ENCODE data around the gene MXI1.
A peak's percentile ranks its signal among the peaks of the same experiment; 100 is the strongest.

The MXI1 gene

DNA sequence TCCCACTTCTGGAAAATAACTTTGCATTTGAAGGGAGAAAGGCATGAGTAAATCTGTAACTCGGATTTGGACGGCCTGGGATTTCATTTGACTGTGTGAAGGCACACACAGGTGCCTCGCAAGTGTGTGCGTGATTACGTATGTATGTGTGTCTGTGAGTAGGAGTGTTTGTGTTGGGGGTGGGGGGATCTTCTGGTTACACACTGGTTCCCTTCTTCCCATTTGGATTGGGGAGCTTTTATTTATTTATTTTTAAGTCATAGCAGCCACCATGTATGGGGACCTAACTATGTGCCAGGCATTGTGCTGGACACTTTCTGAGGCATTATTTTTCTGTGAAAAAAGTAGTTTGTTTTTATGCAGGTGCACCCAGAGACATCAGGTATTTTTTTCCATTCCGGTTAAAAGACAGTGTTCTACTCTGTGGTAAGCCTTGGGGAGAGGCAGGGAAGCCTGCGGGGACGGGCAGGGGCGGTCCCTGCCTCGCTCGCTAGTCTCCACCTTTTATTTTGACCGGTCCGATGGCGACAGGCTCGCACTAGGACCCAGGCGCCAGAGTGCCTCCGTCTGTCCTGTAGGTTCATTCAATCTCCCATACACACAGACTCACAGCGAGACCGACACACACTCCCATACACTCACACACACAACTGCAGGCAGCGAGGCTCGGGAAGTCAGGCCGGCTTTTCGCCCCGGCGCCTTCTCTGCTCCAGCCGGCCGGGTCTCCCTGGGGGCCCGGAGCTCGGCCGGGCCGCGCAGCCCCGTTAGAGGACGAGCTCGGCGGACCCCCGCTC lies at the start of gene MXI1:
TSS of gene MXI1 (plus strand) at position 595 of the 794 bp plus-strand sequence. CDS start 204 bp downstream, outside the sequence.
- DNase-seq (ENCODE audit: low read depth in 3 of 3): peak in 1 of 3 experiments; percentile 48

- no peak for DNase-seq (ENCODE audit: low read depth in 3 of 3)
Observed at GRCh38 chr10:110158051-110159005, 49.1 kb upstream of the MXI1 start.

DNA sequence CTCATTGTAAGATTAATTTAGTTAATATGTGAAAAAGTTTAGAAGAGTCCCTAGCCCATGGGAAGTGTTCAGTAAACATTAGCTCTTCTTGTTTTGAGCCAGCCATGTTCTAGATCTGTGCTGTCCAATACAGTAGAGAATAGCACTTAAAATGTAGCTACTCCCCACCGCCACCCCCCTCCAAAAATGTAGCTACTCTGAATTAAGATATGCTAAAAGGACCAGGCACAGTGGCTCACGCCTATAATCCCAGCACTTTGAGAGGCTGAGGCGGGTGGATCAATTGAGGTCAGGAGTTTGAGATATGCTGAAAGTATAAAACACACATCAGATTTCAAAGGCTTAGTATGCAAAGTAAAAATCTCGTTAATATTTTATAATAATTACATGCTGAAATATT lies 47.3 kb upstream of the MXI1 start:
- DNase-seq (ENCODE audit: low read depth in 3 of 3): no peak

GRCh38 chr10:110160522-110160921 lies 46.9 kb upstream of the MXI1 start:
- no peak for DNase-seq (ENCODE audit: low read depth in 3 of 3)

GRCh38 chr10:110162741-110163145 lies 44.7 kb upstream of the MXI1 start:
- DNase-seq (ENCODE audit: low read depth in 3 of 3): no peak

GRCh38 chr10:110163192-110163773 lies 44.1 kb upstream of the MXI1 start:
- DNase-seq (ENCODE audit: low read depth in 3 of 3): no peak

- no peak for DNase-seq (ENCODE audit: low read depth in 3 of 3)
Observed at GRCh38 chr10:110163841-110164240, 43.6 kb upstream of the MXI1 start.

DNA sequence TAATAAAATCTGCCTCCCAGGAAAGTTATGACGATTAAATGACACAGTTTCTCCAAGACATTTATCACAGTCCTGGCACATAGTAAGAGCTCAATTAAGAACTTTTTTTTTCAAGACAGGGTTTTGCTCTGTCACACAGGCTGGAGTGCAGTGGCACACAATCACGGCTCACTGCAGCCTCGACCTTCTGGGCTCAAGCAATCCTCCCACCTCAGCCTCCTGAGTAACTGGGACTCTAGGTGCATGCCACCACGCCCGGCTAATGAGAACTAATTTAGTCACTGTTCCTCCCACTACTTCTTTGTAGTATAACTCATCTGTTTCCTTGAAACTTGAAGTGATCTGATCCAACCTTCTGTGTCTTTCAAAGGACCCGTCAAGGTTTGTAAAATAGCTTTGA lies 42.2 kb upstream of the MXI1 start:
- DNase-seq (ENCODE audit: low read depth in 3 of 3): peak in 1 of 3 experiments; percentile 7

- no peak for DNase-seq (ENCODE audit: low read depth in 3 of 3)
Observed at GRCh38 chr10:110167149-110167548, 40.3 kb upstream of the MXI1 start.

DNA sequence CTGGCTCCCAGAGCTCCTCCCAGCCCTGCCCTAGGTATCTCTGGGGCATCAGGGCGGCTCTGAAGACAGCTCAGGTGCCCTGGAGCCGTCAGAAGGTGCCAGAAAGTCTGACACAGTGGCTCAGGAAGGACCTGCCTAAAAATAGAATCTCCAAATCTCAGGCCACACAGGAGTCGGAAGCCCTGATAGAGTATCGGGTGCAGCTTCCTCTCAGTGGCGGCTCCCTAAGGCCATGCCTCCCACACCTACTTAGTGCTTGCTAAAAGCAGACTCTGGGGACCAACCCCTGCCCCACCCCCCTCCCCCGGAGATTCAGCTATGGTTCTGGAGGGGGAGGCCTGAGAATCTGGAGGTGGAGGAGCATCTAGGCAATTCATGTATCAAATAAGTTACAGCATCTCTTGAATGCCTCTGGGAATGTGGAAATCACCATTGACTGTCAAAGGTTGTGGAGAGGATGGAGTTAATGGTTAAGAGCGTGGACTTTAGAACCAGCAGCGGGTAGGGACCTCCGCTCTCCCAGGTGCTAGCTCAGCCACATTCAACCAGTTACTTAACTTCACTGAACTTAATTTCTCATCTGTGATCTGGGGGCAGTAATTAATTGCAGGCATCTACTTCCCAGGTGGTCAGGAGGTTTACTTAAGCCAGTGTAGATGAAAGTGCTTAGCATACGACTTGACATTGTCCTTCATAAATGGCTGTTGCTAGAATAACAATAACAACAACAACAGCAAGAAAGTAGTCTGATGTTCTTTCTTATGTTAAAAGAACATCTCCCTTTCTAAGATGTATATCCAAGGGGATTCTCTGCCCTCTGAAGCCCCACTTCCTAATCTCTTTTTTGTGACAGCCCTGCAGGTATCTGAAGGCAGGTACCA lies 38.6 kb upstream of the MXI1 start:
- DNase-seq (ENCODE audit: low read depth in 3 of 3): no peak

DNA sequence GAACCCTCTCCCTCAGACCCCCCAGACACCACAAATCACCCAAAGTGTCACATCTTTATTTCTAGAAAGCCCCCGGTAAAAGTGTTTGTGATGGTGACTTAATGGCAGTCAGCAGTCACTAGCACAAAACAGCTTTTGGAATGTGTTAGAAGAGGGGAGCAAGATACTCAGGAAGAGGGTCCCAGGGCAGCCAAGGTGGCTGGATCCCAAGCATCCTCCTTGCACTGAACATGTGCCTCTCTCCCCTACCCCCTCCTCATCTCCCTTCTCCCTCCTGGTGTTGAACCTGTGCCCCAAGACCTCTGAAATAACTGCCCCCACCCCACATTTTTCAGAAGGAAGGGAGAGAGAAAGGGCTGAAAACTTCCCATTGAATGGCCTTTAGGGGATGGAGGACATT lies 37.8 kb upstream of the MXI1 start:
- DNase-seq (ENCODE audit: low read depth in 3 of 3): no peak

DNA sequence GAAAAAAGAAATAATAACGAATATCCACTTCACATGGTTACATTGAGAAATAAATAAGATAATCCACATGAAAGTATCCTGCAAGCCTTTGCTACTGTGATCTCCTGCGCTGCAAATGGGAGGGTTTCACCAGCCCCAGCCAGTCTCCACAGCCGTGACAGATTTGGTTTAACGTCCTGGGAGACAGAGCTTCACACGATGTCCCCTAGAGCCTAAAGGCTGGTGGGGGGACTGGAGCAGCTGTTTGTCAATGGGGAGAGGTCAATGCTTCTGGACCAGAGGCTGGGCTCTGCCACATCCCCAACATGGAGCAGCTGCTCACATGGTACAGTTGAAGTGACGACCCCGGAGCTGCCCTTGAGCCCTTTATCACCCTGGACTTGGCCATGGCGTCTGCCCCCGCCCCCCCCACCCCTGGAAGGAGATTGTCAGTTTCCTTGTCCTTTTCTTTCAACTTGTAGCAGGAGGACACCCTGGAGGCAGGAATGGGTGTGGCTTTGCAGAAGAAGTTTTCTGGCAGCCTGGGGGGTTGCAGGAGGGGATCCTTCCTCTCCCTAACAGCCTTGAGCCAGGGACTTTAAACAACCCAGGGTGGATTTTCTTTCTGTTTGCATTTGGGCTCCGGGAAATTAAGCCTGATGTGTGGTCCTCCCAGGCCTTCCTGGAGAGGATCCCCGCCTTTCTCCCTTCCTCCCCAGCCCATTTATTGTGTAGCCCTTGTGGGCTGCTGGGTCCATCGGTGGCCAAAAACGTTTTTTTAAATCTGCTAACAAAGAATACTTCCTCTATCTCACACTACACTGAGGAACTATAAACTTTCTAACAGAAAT lies 37.0 kb upstream of the MXI1 start:
- no peak for DNase-seq (ENCODE audit: low read depth in 3 of 3)

GRCh38 chr10:110171032-110171431 lies 36.4 kb upstream of the MXI1 start:
- DNase-seq (ENCODE audit: low read depth in 3 of 3): no peak

DNA sequence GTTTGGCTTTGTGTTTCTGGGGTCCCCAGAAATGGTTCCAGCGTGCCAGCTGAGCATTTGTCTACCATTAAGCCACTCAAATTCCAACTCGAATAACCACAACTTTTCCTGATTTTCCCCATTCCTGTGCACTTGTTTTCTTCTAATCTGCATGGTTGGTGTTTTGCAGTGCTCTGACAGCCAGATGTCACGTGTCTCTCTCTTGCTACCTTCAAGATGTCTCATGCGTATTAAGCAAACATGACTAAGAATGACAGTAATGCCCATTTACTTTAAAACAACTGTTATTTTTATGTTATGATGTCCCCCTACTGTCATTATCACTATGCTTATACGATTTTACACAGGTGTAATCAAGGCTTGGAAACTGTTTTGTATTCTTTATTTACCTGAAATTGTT lies 35.2 kb upstream of the MXI1 start:
- no peak for DNase-seq (ENCODE audit: low read depth in 3 of 3)

DNA sequence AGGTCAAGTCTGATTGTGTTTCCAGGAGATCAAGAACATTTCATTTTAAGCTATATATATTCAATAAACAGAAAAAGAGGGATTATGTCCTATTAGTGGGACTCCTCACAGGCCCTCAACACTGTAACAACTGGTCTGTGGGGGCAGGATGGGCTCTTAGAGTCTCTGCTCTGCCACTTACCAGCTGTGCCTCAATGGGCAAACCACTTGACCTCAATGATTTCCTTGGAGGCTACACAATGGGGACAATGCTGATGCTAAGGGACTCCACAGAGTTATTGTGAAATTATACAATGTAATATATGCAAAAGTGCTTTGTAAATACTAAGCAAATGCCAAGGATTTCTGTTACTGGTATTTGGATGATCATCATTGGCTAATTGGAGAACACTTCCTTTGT lies 33.2 kb upstream of the MXI1 start:
- no peak for DNase-seq (ENCODE audit: low read depth in 3 of 3)

DNA sequence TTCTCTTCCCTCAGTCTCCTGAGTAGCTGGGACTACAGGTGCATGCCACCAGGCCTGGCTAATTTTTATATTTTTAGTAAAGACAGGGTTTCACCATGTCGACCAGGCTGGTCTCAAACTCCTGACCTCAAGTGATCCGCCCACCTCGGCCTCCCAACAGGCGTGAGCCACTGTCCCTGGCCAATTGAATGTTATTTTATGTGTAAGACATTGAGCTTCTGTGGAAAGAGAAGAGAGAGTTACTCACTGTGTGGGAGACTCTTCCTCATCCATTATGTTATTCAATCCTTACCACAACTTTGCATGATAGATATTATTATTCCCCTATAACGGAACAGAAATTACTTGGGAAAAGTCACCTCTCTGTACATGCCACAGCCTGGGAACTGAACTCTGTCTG lies 32.6 kb upstream of the MXI1 start:
- no peak for DNase-seq (ENCODE audit: low read depth in 3 of 3)

DNA sequence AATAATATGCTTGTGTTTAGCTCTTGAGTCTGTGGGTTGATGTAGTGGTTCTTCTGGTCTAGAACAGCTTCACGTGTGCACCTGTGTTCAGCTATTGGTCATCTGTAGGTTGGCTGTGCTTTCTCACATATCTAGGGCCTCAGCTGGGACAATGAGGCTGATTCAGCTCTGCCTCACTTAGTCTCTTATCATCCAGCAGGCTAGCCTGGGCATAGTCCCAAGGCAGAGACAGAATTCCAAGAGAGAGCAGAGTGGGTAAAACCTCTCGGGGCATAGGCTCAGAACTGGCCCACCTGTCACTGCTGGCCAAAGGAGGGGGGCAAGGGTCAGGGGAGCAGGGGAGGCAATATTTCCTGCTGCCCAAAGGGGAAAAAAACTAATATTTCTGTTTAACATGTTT lies 32.0 kb upstream of the MXI1 start:
- DNase-seq (ENCODE audit: low read depth in 3 of 3): no peak

DNA sequence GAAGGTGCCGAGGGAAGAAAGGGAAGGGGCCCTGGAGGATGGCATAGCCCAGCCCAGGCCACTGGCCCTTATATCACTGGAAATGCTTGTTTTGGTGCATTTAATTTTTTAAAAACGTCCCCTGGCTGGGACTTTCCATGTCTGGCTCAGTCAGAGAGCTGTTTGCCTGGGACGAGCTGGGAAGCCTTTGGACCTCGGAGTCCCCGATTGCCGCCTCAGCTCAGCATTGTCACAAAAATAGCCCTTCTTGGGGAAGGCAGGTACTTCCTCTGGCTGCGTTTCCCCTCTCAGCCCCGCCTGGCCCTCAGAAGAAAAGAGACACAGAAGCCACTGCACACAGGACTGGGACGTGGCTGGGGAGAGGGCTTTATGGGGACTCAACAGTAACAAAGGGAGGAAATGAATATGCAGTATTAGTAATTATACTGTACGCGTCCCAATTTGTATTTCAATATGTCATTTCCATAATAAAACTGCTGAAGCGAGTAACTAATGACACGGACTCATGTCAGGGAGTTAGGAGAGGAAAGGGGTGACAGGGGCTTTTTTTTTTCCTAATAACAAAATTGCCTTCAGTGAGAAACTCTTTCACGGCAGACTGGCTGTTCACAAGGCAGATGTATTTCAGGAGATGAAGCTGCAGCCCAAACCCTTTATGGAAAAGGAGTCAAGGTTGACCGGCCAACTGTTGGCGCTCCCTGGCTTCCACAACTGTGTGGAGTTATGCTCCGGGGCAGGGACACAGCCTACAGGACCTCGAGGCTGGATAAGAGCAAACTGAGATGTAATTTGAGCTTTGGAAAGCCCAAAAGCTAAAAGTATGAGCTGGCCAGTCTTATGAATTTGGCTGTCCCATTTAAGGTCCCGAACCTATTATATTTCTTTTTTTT lies 31.0 kb upstream of the MXI1 start:
- no peak for DNase-seq (ENCODE audit: low read depth in 3 of 3)

- DNase-seq (ENCODE audit: low read depth in 3 of 3): no peak
Observed at GRCh38 chr10:110179220-110179619, 28.2 kb upstream of the MXI1 start.

Data from stimulated activated CD4-positive, alpha-beta T cell treated with anti-CD3 and anti-CD28 coated beads, TNF-alpha, amount 100 ng/mL, for 24 hours (primary cell).